Stomach (tissue), 9 donors: Measurements from ENCODE around the gene GTF2A1L. TPM values are rescaled to one million over a fixed set of nuclear protein-coding genes. Genes with fewer than 3 reads are reported as not detected.

ENCODE experiments used
- DNase-seq, 2 donors: peaks; one replicate each; pipeline versions ENCODE4 v3.0.0 to v3.0.0-alpha.2; 2013 to 2019
- H3K27ac ChIP-seq, 5 donors: fragments of 200-600 bp in 4 of 5; sonication (generic) in 4 of 5; one replicate each; pipeline ENCODE4 v1.5.1; 2013 to 2019; ENCODE audit warnings: mild to moderate bottlenecking in 1 of 5, moderate library complexity in 1 of 5
- H3K27me3 ChIP-seq, 3 donors: fragments of 200-600 bp; sonication (generic); one replicate each; pipeline ENCODE4 v1.5.1; 2017 to 2019; ENCODE audit warnings: mixed run types in 1 of 3
- H3K36me3 ChIP-seq, 4 donors: fragments of 200-600 bp; sonication (generic); 1 replicate in 3 of 4; 2 replicates in 1 of 4; pipeline ENCODE4 v1.5.1; 2016 to 2019
- H3K4me1 ChIP-seq, 4 donors: fragments of 200-600 bp; sonication (generic); one replicate each; pipeline ENCODE4 v1.5.1; 2016 to 2019
- H3K4me3 ChIP-seq, 4 donors: fragments of 200-600 bp; sonication (generic) in 3 of 4; one replicate each; pipeline ENCODE4 v1.5.1; 2016 to 2019; ENCODE audit warnings: mild to moderate bottlenecking in 1 of 4
- H3K9me3 ChIP-seq, 4 donors: fragments of 200-600 bp; sonication (generic); one replicate each; pipeline ENCODE4 v1.5.1; 2016 to 2019
- CTCF ChIP-seq, 7 experiments: fragments of 450-650 bp in 4 of 7; fragments of 200-600 bp in 3 of 7; sonication (generic) in 3 of 7; IDR thresholded peaks; one replicate each; pipeline ENCODE4 v1.5.1; 2016 to 2019; ENCODE audit warnings: antibody characterized with exemption in 7 of 7, control low read depth in 2 of 7, mild to moderate bottlenecking in 1 of 7
- EP300 ChIP-seq: sonication (generic); formaldehyde crosslinking; IDR thresholded peaks from one replicate; pipeline ENCODE4 v1.6.1; 2017; ENCODE audit warnings: antibody characterized with exemption
- POLR2A ChIP-seq, 4 donors: fragments of 450-650 bp; IDR thresholded peaks; one replicate each; pipeline ENCODE4 v1.6.1; 2016; ENCODE audit warnings: antibody characterized with exemption in 4 of 4, control low read depth in 2 of 4, mild to moderate bottlenecking in 1 of 4, moderate library complexity in 1 of 4
- POLR2AphosphoS5 ChIP-seq, 3 donors: sonication (generic); formaldehyde crosslinking; IDR thresholded peaks; one replicate each; pipeline ENCODE4 v1.6.1; 2016; ENCODE audit warnings: antibody characterized with exemption in 3 of 3
- WGBS, 5 donors: extraction: QIAGEN DNeasy Blood & Tissue Kit in 3 of 5; methylation state at CpG; one replicate each; pipeline versions ENCODE4 v1.1.5 to v1.1.7; 2013 to 2018; 5-methylcytosine and 5-hydroxymethylcytosine counted together
- intact Hi-C: fragments of 100-400 bp; cut with DNase I; formaldehyde crosslinking; loops from one replicate; pipeline ENCODE4 v1.15.1; 2023; ENCODE audit warnings: low total_unique reads
- polyA plus RNA-seq, 3 donors: library from polyadenylated mRNA; stranded (reverse); fragments of 200-250 nt; gene quantifications; one replicate each; pipeline ENCODE4 v1.2.3, GENCODE V29; 2013
- total RNA-seq, 5 donors: library from RNA; depleted of rRNA; stranded (reverse); fragments of >200 nt; gene quantifications; one replicate each; pipeline versions ENCODE4 v1.1.0 to v1.2.3, GENCODE V29; 2014 to 2016
- donor health status: healthy with polysubstance abuse.
- donor health status: Bipolar disorder and iron deficiency.
- donor health status: healthy.

GTF2A1L gene
- total and polyA plus RNA-seq, 8 donors = 1.8 to 306 (median 5.7) TPM; not detected in 2

GRCh38 chr2:48715042-48715899 is 97.6 kb downstream of the GTF2A1L start:
- Histone ChIP-seq H3K27ac (peak overlapping the region in 2 of 5 donors; percentile 50 to 68), H3K4me3 (no peak overlapping the region), H3K36me3 (no peaks in the 10 kb centered on the region), H3K27me3 (no peaks in the 10 kb centered on the region), H3K9me3 (no peaks in the 10 kb centered on the region), H3K4me1 (peaks cover 0 to 17% (median 8%) of the 10 kb centered on the region in 4 donors)
- 30 to 42% (median 39%) methylated on average over 7 of the region's 7 CpGs for WGBS, 5 donors
- no peak for TF ChIP-seq CTCF (IDR thresholded peaks at IDR 0.05)
- no peak for TF ChIP-seq POLR2A (IDR thresholded peaks at IDR 0.05)
- no peak for TF ChIP-seq POLR2AphosphoS5 (IDR thresholded peaks at IDR 0.05)
- TF ChIP-seq EP300 = no peak
- intact Hi-C loops = no loop called here
- DNase-seq = peak; percentile 33 to 89

DNA sequence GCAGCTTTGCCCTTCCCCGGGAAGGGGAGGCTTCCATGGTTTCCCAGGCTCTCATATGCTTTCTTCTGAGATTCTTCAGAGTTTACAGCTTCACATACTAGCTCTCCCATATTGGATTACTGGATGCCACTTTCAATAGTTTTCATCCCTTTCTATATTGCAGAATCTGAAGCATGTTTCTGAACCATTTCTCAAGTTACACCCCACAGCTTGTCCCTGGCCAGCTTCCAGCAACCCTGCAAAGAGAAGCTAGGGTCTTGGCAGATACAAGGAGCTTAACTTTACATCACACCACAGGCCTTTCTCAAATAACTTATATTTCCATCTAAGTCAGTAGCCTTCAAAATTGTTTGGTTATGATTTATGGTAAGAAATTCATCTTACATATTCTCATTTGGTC is 98.3 kb downstream of the GTF2A1L start:
- no peak for TF ChIP-seq CTCF (IDR thresholded peaks at IDR 0.05)
- peak in 1 of 2 donors; percentile 41 for DNase-seq
- Histone ChIP-seq H3K27ac (peak overlapping the region in 2 of 5 donors; percentile 50 to 68), H3K9me3 (no peaks in the 10 kb centered on the region), H3K27me3 (no peaks in the 10 kb centered on the region), H3K4me1 (peaks cover 0 to 17% (median 8%) of the 10 kb centered on the region in 4 donors), H3K36me3 (no peaks in the 10 kb centered on the region), H3K4me3 (no peak overlapping the region)
- intact Hi-C loops = no loop called here
- 30 to 44% (median 39%) methylated on average over 1 of the region's 1 CpG for WGBS, 5 donors

GRCh38 chr2:48717846-48718245 is 100.2 kb downstream of the GTF2A1L start:
- Histone ChIP-seq H3K27me3 (no peaks in the 10 kb centered on the region), H3K9me3 (no peaks in the 10 kb centered on the region), H3K4me1 (peaks cover 0 to 17% (median 8%) of the 10 kb centered on the region in 4 donors), H3K4me3 (no peak overlapping the region), H3K27ac (no peak overlapping the region), H3K36me3 (no peaks in the 10 kb centered on the region)
- no peak for DNase-seq
- 56 to 68% (median 59%) methylated on average over 3 of the region's 3 CpGs for WGBS, 5 donors
- no peak for TF ChIP-seq CTCF (IDR thresholded peaks at IDR 0.05)
- no peak for TF ChIP-seq POLR2A (IDR thresholded peaks at IDR 0.05)
- no peak for TF ChIP-seq POLR2AphosphoS5 (IDR thresholded peaks at IDR 0.05)
- no peak for TF ChIP-seq EP300
- intact Hi-C loops = no loop called here

GRCh38 chr2:48719480-48720177 is 102.0 kb downstream of the GTF2A1L start:
- intact Hi-C loops = no loop called here
- H3K36me3 ChIP-seq = no peaks in the 10 kb centered on the region
- TF ChIP-seq POLR2A (IDR thresholded peaks at IDR 0.05) (no peak), CTCF (IDR thresholded peaks at IDR 0.05) (no peak), POLR2AphosphoS5 (IDR thresholded peaks at IDR 0.05) (no peak), EP300 (no peak)
- H3K4me3 ChIP-seq = no peak overlapping the region
- peak in 1 of 2 donors; percentile 72 for DNase-seq
- no peak overlapping the region for H3K27ac ChIP-seq
- H3K4me1 ChIP-seq = peaks cover 0 to 8% (median 2%) of the 10 kb centered on the region in 4 donors
- 28 to 42% (median 36%) methylated on average over 3 of the region's 3 CpGs for WGBS, 5 donors
- H3K27me3 ChIP-seq = no peaks in the 10 kb centered on the region
- no peaks in the 10 kb centered on the region for H3K9me3 ChIP-seq
